IPS DF 6.9 (cell line): ENCODE measurements around the gene CXXC5.

Experiments
- DNase-seq: peaks from one replicate; pipeline ENCODE4 v3.0.0-alpha.2; 2013; ENCODE audit warnings: low read depth, low spot score
- H3K27ac ChIP-seq: one replicate; pipeline ENCODE4 v1.5.1; 2013; ENCODE audit warnings: low read length, control low read depth
- H3K27me3 ChIP-seq: 2 replicates; pipeline ENCODE4 v1.6.1; 2013; ENCODE audit warnings: mild to moderate bottlenecking, low read length; ENCODE audit not compliant: control insufficient read depth, insufficient read depth
- H3K36me3 ChIP-seq: 2 replicates; pipeline ENCODE4 v1.6.1; 2013; ENCODE audit warnings: low read length; ENCODE audit not compliant: control insufficient read depth, insufficient read depth
- H3K4me1 ChIP-seq: 2 replicates; pipeline ENCODE4 v1.6.1; 2013; ENCODE audit warnings: low read length; ENCODE audit not compliant: control insufficient read depth, insufficient read depth
- H3K4me3 ChIP-seq: 2 replicates; pipeline ENCODE4 v1.5.1; 2013; ENCODE audit warnings: mild to moderate bottlenecking, low read length
- H3K9me3 ChIP-seq: 2 replicates; pipeline ENCODE4 v1.6.1; 2013; ENCODE audit warnings: low read length, inconsistent platforms; ENCODE audit not compliant: control insufficient read depth, insufficient read depth
- WGBS: extraction: QIAGEN DNeasy Blood & Tissue Kit; methylation state at CpG from one replicate; pipeline ENCODE4 v1.1.7; 2013; ENCODE audit warnings: mixed read lengths, missing lambda C conversion rate; ENCODE audit not compliant: insufficient read length, insufficient coverage; 5-methylcytosine and 5-hydroxymethylcytosine counted together

CXXC5 gene

GRCh38 chr5:139676951-139677735 is 29.0 kb downstream of the CXXC5 start:
- no peak for DNase-seq
- Histone ChIP-seq H3K4me1 (peaks cover 5% of the 10 kb centered on the region), H3K27me3 (no peaks in the 10 kb centered on the region), H3K36me3 (peaks cover 12% of the 10 kb centered on the region), H3K9me3 (no peaks in the 10 kb centered on the region), H3K4me3 (no peak overlapping the region), H3K27ac (no peak overlapping the region)
- WGBS: no CpG with 5 or more reads among the region's 29 CpGs

GRCh38 chr5:139677736-139678613 is 29.8 kb downstream of the CXXC5 start:
- peaks cover 10% of the 10 kb centered on the region for H3K4me1 ChIP-seq
- DNase-seq: no peak
- H3K27me3 ChIP-seq: no peaks in the 10 kb centered on the region
- H3K4me3 ChIP-seq: no peak overlapping the region
- H3K27ac ChIP-seq: no peak overlapping the region
- no CpG with 5 or more reads among the region's 22 CpGs for WGBS
- no peaks in the 10 kb centered on the region for H3K9me3 ChIP-seq
- H3K36me3 ChIP-seq: peaks cover 14% of the 10 kb centered on the region

GRCh38 chr5:139678751-139679750 is 30.9 kb downstream of the CXXC5 start:
- Histone ChIP-seq H3K4me1 (peaks cover 11% of the 10 kb centered on the region), H3K4me3 (no peak overlapping the region), H3K36me3 (peaks cover 14% of the 10 kb centered on the region), H3K27ac (no peak overlapping the region), H3K27me3 (no peaks in the 10 kb centered on the region), H3K9me3 (no peaks in the 10 kb centered on the region)
- no peak for DNase-seq
- WGBS: no CpG with 5 or more reads among the region's 17 CpGs

DNA sequence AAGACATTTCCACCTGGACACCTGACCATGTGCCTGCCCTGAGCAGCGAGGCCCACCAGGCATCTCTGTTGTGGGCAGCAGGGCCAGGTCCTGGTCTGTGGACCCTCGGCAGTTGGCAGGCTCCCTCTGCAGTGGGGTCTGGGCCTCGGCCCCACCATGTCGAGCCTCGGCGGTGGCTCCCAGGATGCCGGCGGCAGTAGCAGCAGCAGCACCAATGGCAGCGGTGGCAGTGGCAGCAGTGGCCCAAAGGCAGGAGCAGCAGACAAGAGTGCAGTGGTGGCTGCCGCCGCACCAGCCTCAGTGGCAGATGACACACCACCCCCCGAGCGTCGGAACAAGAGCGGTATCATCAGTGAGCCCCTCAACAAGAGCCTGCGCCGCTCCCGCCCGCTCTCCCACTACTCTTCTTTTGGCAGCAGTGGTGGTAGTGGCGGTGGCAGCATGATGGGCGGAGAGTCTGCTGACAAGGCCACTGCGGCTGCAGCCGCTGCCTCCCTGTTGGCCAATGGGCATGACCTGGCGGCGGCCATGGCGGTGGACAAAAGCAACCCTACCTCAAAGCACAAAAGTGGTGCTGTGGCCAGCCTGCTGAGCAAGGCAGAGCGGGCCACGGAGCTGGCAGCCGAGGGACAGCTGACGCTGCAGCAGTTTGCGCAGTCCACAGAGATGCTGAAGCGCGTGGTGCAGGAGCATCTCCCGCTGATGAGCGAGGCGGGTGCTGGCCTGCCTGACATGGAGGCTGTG is 32.4 kb downstream of the CXXC5 start:
- Histone ChIP-seq H3K36me3 (peaks cover 14% of the 10 kb centered on the region), H3K4me1 (peaks cover 18% of the 10 kb centered on the region), H3K27ac (no peak overlapping the region), H3K9me3 (no peaks in the 10 kb centered on the region), H3K4me3 (no peak overlapping the region), H3K27me3 (no peaks in the 10 kb centered on the region)
- no peak for DNase-seq
- WGBS: no CpG with 5 or more reads among the region's 36 CpGs

DNA sequence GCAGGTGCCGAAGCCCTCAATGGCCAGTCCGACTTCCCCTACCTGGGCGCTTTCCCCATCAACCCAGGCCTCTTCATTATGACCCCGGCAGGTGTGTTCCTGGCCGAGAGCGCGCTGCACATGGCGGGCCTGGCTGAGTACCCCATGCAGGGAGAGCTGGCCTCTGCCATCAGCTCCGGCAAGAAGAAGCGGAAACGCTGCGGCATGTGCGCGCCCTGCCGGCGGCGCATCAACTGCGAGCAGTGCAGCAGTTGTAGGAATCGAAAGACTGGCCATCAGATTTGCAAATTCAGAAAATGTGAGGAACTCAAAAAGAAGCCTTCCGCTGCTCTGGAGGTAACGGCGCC is 32.9 kb downstream of the CXXC5 start:
- no peak for DNase-seq
- H3K36me3 ChIP-seq: peaks cover 14% of the 10 kb centered on the region
- H3K9me3 ChIP-seq: no peaks in the 10 kb centered on the region
- no peaks in the 10 kb centered on the region for H3K27me3 ChIP-seq
- no peak overlapping the region for H3K27ac ChIP-seq
- WGBS: no CpG with 5 or more reads among the region's 22 CpGs
- no peak overlapping the region for H3K4me3 ChIP-seq
- H3K4me1 ChIP-seq: peaks cover 18% of the 10 kb centered on the region

DNA sequence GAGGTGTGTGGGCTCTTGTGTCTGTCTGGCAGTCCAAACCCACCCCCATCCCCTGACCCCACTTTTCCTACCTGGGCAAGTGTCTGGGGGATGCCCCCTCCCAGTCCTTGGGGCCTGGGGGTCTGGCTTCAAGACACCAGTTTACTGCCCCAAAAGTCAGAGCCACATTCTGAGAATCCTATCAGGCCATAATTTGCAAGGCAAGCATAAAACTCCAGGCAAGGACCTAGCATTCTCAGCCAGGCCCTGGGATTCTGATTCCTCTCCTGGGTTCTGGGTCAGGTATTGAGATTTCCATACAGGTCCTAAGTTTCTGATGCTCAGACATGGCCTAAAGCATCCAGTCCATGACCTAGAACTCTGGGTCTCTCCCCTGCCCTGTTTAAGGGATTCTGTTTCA is 33.3 kb downstream of the CXXC5 start:
- H3K27ac ChIP-seq: no peak overlapping the region
- H3K36me3 ChIP-seq: peaks cover 14% of the 10 kb centered on the region
- no peaks in the 10 kb centered on the region for H3K9me3 ChIP-seq
- DNase-seq: no peak
- H3K27me3 ChIP-seq: no peaks in the 10 kb centered on the region
- H3K4me1 ChIP-seq: peaks cover 19% of the 10 kb centered on the region
- H3K4me3 ChIP-seq: no peak overlapping the region

- H3K27ac ChIP-seq: no peak overlapping the region
- H3K4me3 ChIP-seq: no peak overlapping the region
- H3K9me3 ChIP-seq: no peaks in the 10 kb centered on the region
- H3K36me3 ChIP-seq: peaks cover 14% of the 10 kb centered on the region
- H3K27me3 ChIP-seq: no peaks in the 10 kb centered on the region
- peaks cover 22% of the 10 kb centered on the region for H3K4me1 ChIP-seq
- no CpG with 5 or more reads among the region's 29 CpGs for WGBS
- no peak for DNase-seq
These were observed 34.1 kb downstream of the CXXC5 start for GRCh38 chr5:139682016-139682975.

DNA sequence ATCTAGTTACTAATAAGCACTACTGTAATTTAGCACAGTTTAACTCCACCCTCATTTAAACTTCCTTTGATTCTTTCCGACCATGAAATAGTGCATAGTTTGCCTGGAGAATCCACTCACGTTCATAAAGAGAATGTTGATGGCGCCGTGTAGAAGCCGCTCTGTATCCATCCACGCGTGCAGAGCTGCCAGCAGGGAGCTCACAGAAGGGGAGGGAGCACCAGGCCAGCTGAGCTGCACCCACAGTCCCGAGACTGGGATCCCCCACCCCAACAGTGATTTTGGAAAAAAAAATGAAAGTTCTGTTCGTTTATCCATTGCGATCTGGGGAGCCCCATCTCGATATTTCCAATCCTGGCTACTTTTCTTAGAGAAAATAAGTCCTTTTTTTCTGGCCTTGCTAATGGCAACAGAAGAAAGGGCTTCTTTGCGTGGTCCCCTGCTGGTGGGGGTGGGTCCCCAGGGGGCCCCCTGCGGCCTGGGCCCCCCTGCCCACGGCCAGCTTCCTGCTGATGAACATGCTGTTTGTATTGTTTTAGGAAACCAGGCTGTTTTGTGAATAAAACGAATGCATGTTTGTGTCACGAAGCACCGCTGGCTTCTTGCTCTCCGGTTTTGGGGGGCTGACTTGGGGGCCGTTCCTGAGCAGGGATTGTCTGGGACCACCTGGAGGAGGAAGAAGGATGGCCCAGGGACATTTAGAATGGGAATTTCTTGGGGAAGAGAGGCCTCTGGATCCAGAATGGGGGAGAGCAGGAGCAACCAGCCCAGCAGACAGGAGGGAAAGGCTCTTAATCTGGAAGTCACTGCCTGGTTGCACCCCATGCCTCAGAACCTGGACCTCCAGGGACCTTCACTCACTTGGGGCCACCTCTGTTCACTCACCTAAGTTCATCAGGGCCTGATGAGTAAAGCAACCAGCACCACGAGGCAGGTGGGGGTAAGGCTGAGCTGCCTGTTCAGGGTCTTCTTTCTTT is 35.4 kb downstream of the CXXC5 start:
- Histone ChIP-seq H3K27me3 (no peaks in the 10 kb centered on the region), H3K27ac (no peak overlapping the region), H3K36me3 (peaks cover 16% of the 10 kb centered on the region), H3K4me3 (no peak overlapping the region), H3K9me3 (no peaks in the 10 kb centered on the region), H3K4me1 (peaks cover 30% of the 10 kb centered on the region)
- WGBS: no CpG with 5 or more reads among the region's 20 CpGs
- no peak for DNase-seq
